HepG2 (cell line): ENCODE measurements around the gene ABCC8. TPM values are rescaled to one million over a fixed set of nuclear protein-coding genes. Genes with fewer than 3 reads are reported as not detected.

Experiments
- AGO1 ChIP-seq: fragments of 200-400 bp; formaldehyde crosslinking; IDR thresholded peaks from 2 replicates; pipeline ENCODE4 v1.6.1; 2017; ENCODE audit warnings: mild to moderate bottlenecking, low read depth, low read length, moderate library complexity; ENCODE audit not compliant: poor library complexity, severe bottlenecking
- AHDC1 ChIP-seq: sonication (generic); formaldehyde crosslinking; IDR thresholded peaks from 2 replicates; pipeline ENCODE4 v1.5.1; 2020; ENCODE audit warnings: mild to moderate bottlenecking, missing genetic modification reagents, borderline replicate concordance
- CERS6 ChIP-seq: sonication (generic); formaldehyde crosslinking; IDR thresholded peaks from 2 replicates; pipeline ENCODE4 v1.5.0; 2020; ENCODE audit warnings: missing genetic modification reagents
- FLYWCH1 ChIP-seq: sonication (generic); formaldehyde crosslinking; IDR thresholded peaks from 2 replicates; pipeline ENCODE4 v1.8.1; 2023; ENCODE audit warnings: mild to moderate bottlenecking, missing genetic modification reagents
- FOXK2 ChIP-seq: fragments of 450-650 bp; IDR thresholded peaks from 2 replicates; pipeline ENCODE4 v1.6.1; 2016
- GMEB1 ChIP-seq: sonication (generic); formaldehyde crosslinking; IDR thresholded peaks from 2 replicates; pipeline ENCODE4 v1.5.1; 2020; ENCODE audit warnings: missing genetic modification reagents, mild to moderate bottlenecking, borderline replicate concordance
- HIVEP1 ChIP-seq: sonication (generic); formaldehyde crosslinking; IDR thresholded peaks from 2 replicates; pipeline ENCODE4 v1.4.0; 2020; ENCODE audit warnings: mild to moderate bottlenecking, missing genetic modification reagents
- HMGXB4 ChIP-seq, 2 experiments: sonication (generic) in 1 of 2; formaldehyde crosslinking in 1 of 2; IDR thresholded peaks; 2 replicates each; pipeline versions ENCODE4 v1.4.0 to v1.6.1; 2018 to 2020; ENCODE audit warnings: missing genetic modification reagents in 2 of 2, borderline replicate concordance in 1 of 2, low read depth in 1 of 2, mild to moderate bottlenecking in 1 of 2, missing biosample characterization in 1 of 2
- MAX ChIP-seq: IDR thresholded peaks from 2 replicates; pipeline ENCODE4 v1.6.1; 2012; ENCODE audit warnings: inconsistent platforms
- POLR2AphosphoS5 ChIP-seq: IDR thresholded peaks from 2 replicates; pipeline ENCODE4 v1.6.1; 2012; ENCODE audit warnings: low read depth, low read length
- TAF1 ChIP-seq: sonication (generic); formaldehyde crosslinking; IDR thresholded peaks from 2 replicates; pipeline ENCODE4 v1.4.0; 2020; ENCODE audit warnings: missing genetic modification reagents
- TOE1 ChIP-seq: sonication (generic); formaldehyde crosslinking; IDR thresholded peaks from 2 replicates; pipeline ENCODE4 v1.4.0; 2020; ENCODE audit warnings: mild to moderate bottlenecking, missing genetic modification reagents
- ZNF180 ChIP-seq: sonication (generic); formaldehyde crosslinking; IDR thresholded peaks from 2 replicates; pipeline ENCODE4 v1.4.0; 2020; ENCODE audit warnings: low read depth, missing genetic modification reagents, borderline replicate concordance
- ZNF550 ChIP-seq: sonication (generic); formaldehyde crosslinking; IDR thresholded peaks from 2 replicates; pipeline ENCODE4 v1.4.0; 2020; ENCODE audit warnings: mild to moderate bottlenecking, missing genetic modification reagents, borderline replicate concordance
- ZNF572 ChIP-seq: sonication (generic); formaldehyde crosslinking; IDR thresholded peaks from 2 replicates; pipeline ENCODE4 v1.5.1; 2020; ENCODE audit warnings: mild to moderate bottlenecking, missing genetic modification reagents
- ZNF607 ChIP-seq: sonication (generic); formaldehyde crosslinking; IDR thresholded peaks from 2 replicates; pipeline ENCODE4 v1.5.1; 2020; ENCODE audit warnings: missing genetic modification reagents, mild to moderate bottlenecking, borderline replicate concordance
- ZNF709 ChIP-seq: sonication (generic); formaldehyde crosslinking; IDR thresholded peaks from 2 replicates; pipeline ENCODE4 v1.5.0; 2020; ENCODE audit warnings: mild to moderate bottlenecking, missing genetic modification reagents
- ZNF841 ChIP-seq: sonication (generic); formaldehyde crosslinking; IDR thresholded peaks from 2 replicates; pipeline ENCODE4 v1.8.1; 2023; ENCODE audit warnings: missing genetic modification reagents, borderline replicate concordance
- ZNF883 ChIP-seq: sonication (generic); formaldehyde crosslinking; IDR thresholded peaks from 2 replicates; pipeline ENCODE4 v1.5.1; 2020; ENCODE audit warnings: mild to moderate bottlenecking, missing genetic modification reagents; ENCODE audit errors: not compliant biosample characterization
- polyA plus RNA-seq, 8 experiments: library from polyadenylated mRNA; depleted of rRNA in 3 of 8; stranded (reverse) in 7 of 8; unstranded in 1 of 8; fragments of >200 nt; fragmentation: Illumina TruSeq in 4 of 8; extraction: Trizol in 4 of 8; gene quantifications; 2 replicates each; pipeline versions ENCODE4 v1.2.1 to v1.2.3, GENCODE V29; 2011 to 2016; ENCODE audit warnings: low read depth in 4 of 8, missing spikeins in 1 of 8, mixed read lengths in 1 of 8; ENCODE audit not compliant: insufficient read depth in 1 of 8
- total RNA-seq, 5 experiments: library from RNA; depleted of rRNA; stranded (reverse); fragments of >200 nt; fragmentation: Illumina TruSeq; extraction: Trizol; gene quantifications; 2 replicates each; pipeline ENCODE4 v1.2.3, GENCODE V29; 2016; ENCODE audit warnings: low read depth in 1 of 5

Gene ABCC8
- total and polyA plus RNA-seq, 2 of the 13 experiments (the other 11 are each of a cell fraction or from before 2014, with no cell fraction given), result not detected

- TF ChIP-seq AHDC1 (CRISPR knock-in tag) (no peak), ZNF550 (CRISPR knock-in tag) (no peak), AGO1 (no peak), CERS6 (no peak), GMEB1 (CRISPR knock-in tag) (no peak), ZNF572 (CRISPR knock-in tag) (no peak), FLYWCH1 (no peak), HMGXB4 (CRISPR knock-in tag; IDR thresholded peaks at IDR 0.05; ENCODE audit: borderline replicate concordance in 1 of 2, low read depth in 1 of 2) (peak in 1 of 2 experiments; percentile 63; a peak in 1 of 4 replicates), POLR2AphosphoS5 (no peak), ZNF709 (CRISPR knock-in tag) (no peak), ZNF607 (CRISPR knock-in tag) (no peak), TAF1 (CRISPR knock-in tag) (no peak), FOXK2 (no peak), MAX (0 out of 2 replicates have a peak, but pooled peaks have one; percentile 61), TOE1 (CRISPR knock-in tag) (no peak), ZNF883 (CRISPR knock-in tag) (no peak), ZNF180 (no peak), ZNF841 (CRISPR knock-in tag) (no peak), HIVEP1 (CRISPR knock-in tag) (0 out of 2 replicates have a peak, but pooled peaks have one; percentile 25)
Observed at GRCh38 chr11:17389211-17389956, 87.3 kb downstream of the ABCC8 start (continued).
